Ascending aorta (tissue), 2 donors: ENCODE data around the gene ACSL6. TPM values are rescaled to one million over a fixed set of nuclear protein-coding genes. Genes with fewer than 3 reads are reported as not detected.

ENCODE experiments used
- DNase-seq, 2 donors: peaks; one replicate each; pipeline ENCODE4 v3.0.0-alpha.2; 2019; ENCODE audit warnings: low spot score in 2 of 2
- H3K27ac ChIP-seq, 2 donors: fragments of 200-600 bp; sonication (generic); one replicate each; pipeline ENCODE4 v1.5.1; 2016 to 2017; ENCODE audit warnings: mild to moderate bottlenecking in 1 of 2
- H3K27me3 ChIP-seq: fragments of 200-600 bp; sonication (generic); one replicate; pipeline ENCODE4 v1.5.1; 2017
- H3K36me3 ChIP-seq, 2 donors: fragments of 200-600 bp; sonication (generic); one replicate each; pipeline ENCODE4 v1.5.1; 2016
- H3K4me1 ChIP-seq, 2 donors: fragments of 200-600 bp; sonication (generic); one replicate each; pipeline ENCODE4 v1.5.1; 2016 to 2017; ENCODE audit warnings: mild to moderate bottlenecking in 1 of 2
- H3K4me3 ChIP-seq, 2 donors: fragments of 200-600 bp; sonication (generic); one replicate each; pipeline ENCODE4 v1.5.1; 2016 to 2017; ENCODE audit warnings: mild to moderate bottlenecking in 1 of 2
- H3K9me3 ChIP-seq, 2 donors: fragments of 200-600 bp; sonication (generic); one replicate each; pipeline ENCODE4 v1.5.1; 2016
- CTCF ChIP-seq, 3 experiments: fragments of 200-600 bp in 2 of 3; fragments of 450-650 bp in 1 of 3; sonication (generic) in 2 of 3; IDR thresholded peaks; one replicate each; pipeline ENCODE4 v1.5.1; 2016 to 2019; ENCODE audit warnings: antibody characterized with exemption in 3 of 3, mild to moderate bottlenecking in 1 of 3, moderate library complexity in 1 of 3
- intact Hi-C: fragments of 100-400 bp; cut with DNase I; formaldehyde crosslinking; loops from one replicate; pipeline ENCODE4 v1.15.1; 2023
- total RNA-seq: library from RNA; depleted of rRNA; stranded (reverse); fragments of >200 nt; gene quantifications from one replicate; pipeline ENCODE4 v1.1.0, GENCODE V29; 2016

The ACSL6 gene
- total RNA-seq, 1 donor from 2014 or later, result 7.6 TPM

- no peaks in the 10 kb centered on the region for H3K36me3 ChIP-seq
- no peaks in the 10 kb centered on the region for H3K27me3 ChIP-seq
- H3K27ac ChIP-seq, result no peak within 1 kb of the TSS
- intact Hi-C loops, result no loop called here
- no peak within 1 kb of the TSS for H3K4me3 ChIP-seq
- TF ChIP-seq CTCF (IDR thresholded peaks at IDR 0.05), result no peak
- H3K9me3 ChIP-seq, result no peaks in the 10 kb centered on the region
- DNase-seq, result no peak
- no peaks in the 10 kb centered on the region for H3K4me1 ChIP-seq
These were observed 65.8 kb downstream of the ACSL6 start, which contains the start of gene MEIKIN for GRCh38 chr5:131945551-131946168. Gene MEIKIN (minus strand): TSS chr5:131945663. CDS start chr5:131945505, 158 bp downstream.

- H3K27me3 ChIP-seq, result no peaks in the 10 kb centered on the region
- intact Hi-C loops, result no loop called here
- DNase-seq, result no peak
- H3K4me1 ChIP-seq, result no peaks in the 10 kb centered on the region
- H3K4me3 ChIP-seq, result no peak overlapping the region
- no peaks in the 10 kb centered on the region for H3K9me3 ChIP-seq
- no peak for TF ChIP-seq CTCF (IDR thresholded peaks at IDR 0.05)
- H3K27ac ChIP-seq, result no peak overlapping the region
- no peaks in the 10 kb centered on the region for H3K36me3 ChIP-seq
These were observed 66.5 kb downstream of the ACSL6 start for GRCh38 chr5:131944702-131945550.

GRCh38 chr5:131943916-131944315, 67.5 kb downstream of the ACSL6 start:
- no peaks in the 10 kb centered on the region for H3K36me3 ChIP-seq
- TF ChIP-seq CTCF (IDR thresholded peaks at IDR 0.05), result no peak
- no peaks in the 10 kb centered on the region for H3K9me3 ChIP-seq
- H3K27me3 ChIP-seq, result no peaks in the 10 kb centered on the region
- H3K4me1 ChIP-seq, result no peaks in the 10 kb centered on the region
- no peak overlapping the region for H3K4me3 ChIP-seq
- intact Hi-C loops, result no loop called here
- no peak overlapping the region for H3K27ac ChIP-seq
- DNase-seq, result no peak

GRCh38 chr5:131942016-131942415, 69.4 kb downstream of the ACSL6 start:
- Histone ChIP-seq H3K36me3 (no peaks in the 10 kb centered on the region), H3K4me3 (no peak overlapping the region), H3K27me3 (no peaks in the 10 kb centered on the region), H3K4me1 (no peaks in the 10 kb centered on the region), H3K27ac (no peak overlapping the region), H3K9me3 (no peaks in the 10 kb centered on the region)
- intact Hi-C loops, result no loop called here
- no peak for DNase-seq
- no peak for TF ChIP-seq CTCF (IDR thresholded peaks at IDR 0.05)

DNA sequence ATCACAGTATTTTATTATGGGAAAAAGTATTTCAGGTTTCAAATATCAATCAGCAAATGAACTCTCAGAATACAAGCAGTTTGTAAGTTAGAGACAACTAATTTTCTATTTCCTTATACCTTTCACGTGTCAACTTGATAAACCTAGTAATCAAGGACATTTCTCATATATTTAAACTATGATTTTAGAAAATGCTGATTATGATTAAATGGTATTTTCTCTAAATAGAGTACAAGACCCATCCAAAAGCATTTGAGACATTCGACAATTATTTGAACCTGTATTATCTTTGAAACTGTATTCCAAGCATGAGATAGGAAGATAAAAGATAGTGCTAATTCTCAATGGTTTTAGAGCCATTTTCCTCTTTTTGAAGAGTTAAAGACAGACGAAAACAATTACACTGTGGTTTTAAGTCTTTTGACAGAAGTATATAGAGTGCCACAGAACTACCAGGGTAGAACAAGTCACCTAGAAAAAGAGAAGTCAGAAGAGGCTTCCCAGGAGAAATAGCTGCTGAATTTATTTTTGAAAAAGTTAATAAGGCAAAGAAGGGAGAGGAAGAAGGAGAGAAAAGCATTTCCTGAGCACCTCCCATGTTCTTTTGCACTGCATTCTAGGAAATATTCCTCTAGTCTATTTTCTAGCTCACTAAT, 71.6 kb downstream of the ACSL6 start:
- no peak overlapping the region for H3K4me3 ChIP-seq
- no peaks in the 10 kb centered on the region for H3K27me3 ChIP-seq
- no peaks in the 10 kb centered on the region for H3K9me3 ChIP-seq
- no peak for TF ChIP-seq CTCF (IDR thresholded peaks at IDR 0.05)
- intact Hi-C loops, result no loop called here
- H3K27ac ChIP-seq, result no peak overlapping the region
- H3K36me3 ChIP-seq, result no peaks in the 10 kb centered on the region
- no peaks in the 10 kb centered on the region for H3K4me1 ChIP-seq
- no peak for DNase-seq
